RPMI8226 (cell line): ENCODE results near the gene CKAP4.

Source experiments
- DNase-seq: peaks from one replicate; pipeline ENCODE4 v3.0.0-alpha.2; 2015

CKAP4 gene

DNA sequence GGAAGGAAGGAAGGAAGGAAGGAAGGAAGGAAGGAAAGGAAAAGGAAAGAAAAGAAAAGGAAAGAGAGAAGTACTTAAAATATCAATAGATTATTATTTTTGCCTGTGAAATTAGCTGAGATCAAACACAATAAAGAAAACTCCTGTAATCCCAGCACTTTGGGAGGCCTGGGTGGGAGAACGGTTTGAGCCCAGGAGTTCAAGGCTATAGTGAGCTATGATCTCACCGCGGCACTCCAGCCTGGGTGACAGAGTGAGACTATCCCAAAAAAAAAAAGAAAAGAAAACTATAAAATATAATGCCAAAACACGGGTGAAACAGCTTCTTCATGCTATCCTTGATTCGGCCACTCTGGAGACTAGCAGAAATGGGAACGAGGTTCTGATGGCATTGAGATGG lies 26.2 kb upstream of the CKAP4 start:
- no peak for DNase-seq

GRCh38 chr12:106273491-106273890 lies 25.7 kb upstream of the CKAP4 start:
- DNase-seq: no peak

DNA sequence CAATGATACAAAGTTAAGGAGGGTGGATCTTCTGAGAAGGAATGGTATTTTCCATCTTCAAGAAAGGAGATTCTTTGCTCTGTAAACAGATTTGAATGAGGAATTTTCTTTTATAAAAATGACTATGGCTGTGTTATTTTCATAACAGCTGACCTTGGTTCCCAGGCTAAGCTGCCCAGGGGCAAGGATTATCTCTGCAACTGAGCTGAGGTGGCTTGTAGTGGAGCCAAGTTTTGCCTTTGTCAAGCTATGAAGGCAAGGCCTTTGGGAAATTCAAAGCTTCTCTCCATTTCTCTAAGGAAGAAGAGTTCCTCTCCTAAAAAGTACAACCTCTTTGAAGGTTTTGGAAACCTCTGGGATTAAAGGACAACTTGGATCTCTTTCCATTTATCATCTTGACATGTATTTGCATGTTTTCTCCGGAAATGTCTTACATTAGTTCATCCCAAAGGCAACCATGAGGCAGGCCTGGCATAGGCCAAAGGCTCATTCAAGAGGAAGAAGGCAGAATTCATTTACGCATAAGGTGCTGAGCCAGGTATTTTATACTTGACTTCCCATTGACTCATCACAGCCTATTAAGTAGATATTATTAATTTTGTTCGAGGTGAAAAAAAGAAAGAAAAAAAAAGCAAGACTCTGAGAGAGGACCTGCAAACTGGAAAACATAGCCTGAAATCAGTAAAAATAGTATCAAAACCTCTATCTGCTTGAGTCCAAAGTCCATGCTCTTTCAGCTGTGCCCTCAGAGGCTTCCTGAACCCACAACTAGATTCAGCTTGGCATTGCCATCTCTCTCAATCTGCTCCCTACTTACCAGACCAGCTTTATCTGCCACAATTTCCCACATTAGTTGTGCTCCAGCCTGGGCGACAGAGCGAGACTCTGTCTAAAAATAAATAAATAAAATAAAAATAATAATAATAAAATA lies 24.0 kb upstream of the CKAP4 start:
- DNase-seq: no peak

DNA sequence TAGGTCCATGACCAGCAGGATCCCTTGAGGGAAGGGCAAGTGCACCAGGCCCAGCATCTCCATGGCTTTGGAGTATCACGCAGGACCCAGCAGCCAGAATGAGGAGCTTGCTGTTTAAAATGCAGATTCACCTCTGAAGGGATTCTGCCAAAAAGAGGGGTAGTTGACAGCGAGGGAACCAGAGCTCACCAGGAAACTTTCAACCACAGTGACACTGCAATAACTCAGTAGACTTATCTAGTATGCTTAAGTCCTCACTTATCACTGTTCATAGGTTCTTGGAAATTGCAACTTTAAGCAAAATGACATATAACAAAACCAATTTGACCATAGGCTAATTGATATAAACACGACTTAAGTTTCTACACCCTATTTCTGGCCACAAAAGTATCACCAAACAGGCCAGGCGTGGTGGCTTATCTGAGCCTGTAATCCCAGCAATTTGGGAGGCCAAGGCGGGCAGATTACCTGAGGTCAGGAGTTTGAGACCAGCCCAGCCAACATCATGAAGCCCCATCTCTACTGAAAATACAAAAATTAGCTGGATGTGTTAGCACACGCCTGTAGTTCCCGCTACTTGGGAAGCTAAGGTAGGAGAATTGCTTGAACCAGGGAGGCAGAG lies 21.4 kb upstream of the CKAP4 start:
- DNase-seq: no peak

- no peak for DNase-seq
These were observed 19.7 kb upstream of the CKAP4 start for GRCh38 chr12:106267535-106267934.

GRCh38 chr12:106265116-106265515 lies 17.3 kb upstream of the CKAP4 start:
- no peak for DNase-seq

DNA sequence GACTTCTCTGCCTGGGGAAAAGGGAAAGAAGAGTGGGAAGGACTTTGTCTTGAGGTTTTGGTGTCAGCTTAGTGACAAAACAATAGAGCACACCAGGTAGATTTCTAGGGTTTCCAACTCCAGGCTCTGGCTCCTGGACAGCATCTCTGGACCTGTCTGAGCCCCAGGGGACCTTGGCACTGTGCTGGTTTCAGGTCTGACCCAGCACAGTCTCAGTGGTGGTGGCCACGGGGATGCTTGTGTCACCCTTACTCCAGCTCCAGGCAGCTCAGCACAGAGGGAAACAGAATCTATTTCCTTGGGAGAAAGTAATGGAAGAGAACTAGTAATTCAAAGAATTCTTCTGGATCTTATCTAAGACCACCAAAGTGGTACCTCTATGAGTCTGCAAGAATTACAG lies 11.1 kb upstream of the CKAP4 start:
- DNase-seq: no peak

GRCh38 chr12:106258226-106258625 lies 10.4 kb upstream of the CKAP4 start:
- DNase-seq: no peak

- DNase-seq: no peak
These were observed 8.7 kb upstream of the CKAP4 start for GRCh38 chr12:106256524-106256923.

DNA sequence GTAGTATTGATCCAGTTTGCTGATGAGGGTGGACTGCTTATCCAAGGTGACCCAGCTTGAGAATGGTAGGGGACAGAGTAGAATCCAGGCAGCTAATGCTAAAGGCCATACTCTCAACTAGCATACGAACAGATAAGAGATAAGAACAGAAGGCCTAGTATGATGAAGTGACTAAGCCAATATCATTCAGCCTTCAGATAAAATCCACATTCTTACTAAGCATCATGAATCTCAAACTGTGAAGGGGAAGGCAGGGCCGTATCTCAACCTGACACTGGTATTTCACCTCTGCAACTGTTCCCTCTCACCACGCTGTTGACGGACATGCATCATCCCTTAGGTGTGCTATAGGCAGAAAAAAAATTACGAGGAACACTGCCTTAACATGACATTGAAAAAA lies 8.1 kb upstream of the CKAP4 start:
- no peak for DNase-seq

GRCh38 chr12:106255493-106255892 lies 7.7 kb upstream of the CKAP4 start:
- DNase-seq: no peak

- DNase-seq: no peak
These were observed 6.9 kb upstream of the CKAP4 start for GRCh38 chr12:106254724-106255123.

- DNase-seq: no peak
These were observed 4.0 kb upstream of the CKAP4 start for GRCh38 chr12:106251631-106252455.

DNA sequence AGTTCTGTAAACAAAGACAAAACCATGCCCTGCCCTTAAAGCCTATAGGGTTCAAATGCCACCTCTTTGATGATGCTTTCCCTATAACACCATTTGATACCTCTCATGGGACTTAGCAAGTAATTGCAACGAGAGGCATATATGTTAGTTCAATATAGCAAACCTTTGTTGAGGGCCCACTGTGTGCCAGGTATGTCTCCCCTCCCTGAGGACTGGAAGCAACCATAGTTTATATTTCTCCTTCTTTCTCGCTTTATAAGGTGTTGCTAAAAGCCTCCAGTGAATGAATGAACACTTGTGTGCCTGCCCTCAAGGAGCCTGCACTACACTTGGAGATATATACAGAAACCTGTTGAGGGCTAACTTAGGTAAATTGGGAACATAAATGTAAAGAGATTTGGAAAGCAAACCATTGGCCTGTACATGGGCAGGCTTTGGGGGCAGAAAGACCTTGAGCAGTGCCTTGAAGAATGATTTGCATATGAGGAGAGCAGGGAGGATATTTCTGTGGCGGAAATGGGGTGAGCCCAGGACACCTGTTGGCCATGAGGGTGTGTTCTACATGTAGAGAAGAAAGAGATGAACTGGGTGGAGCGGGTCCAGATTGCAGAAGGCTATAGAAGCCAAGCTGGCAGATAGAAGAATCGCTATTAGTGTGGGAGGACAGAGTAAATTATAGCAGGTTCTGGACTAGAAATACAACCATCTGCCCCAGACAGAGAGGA lies 1.8 kb upstream of the CKAP4 start:
- peak; percentile 69 for DNase-seq

DNA sequence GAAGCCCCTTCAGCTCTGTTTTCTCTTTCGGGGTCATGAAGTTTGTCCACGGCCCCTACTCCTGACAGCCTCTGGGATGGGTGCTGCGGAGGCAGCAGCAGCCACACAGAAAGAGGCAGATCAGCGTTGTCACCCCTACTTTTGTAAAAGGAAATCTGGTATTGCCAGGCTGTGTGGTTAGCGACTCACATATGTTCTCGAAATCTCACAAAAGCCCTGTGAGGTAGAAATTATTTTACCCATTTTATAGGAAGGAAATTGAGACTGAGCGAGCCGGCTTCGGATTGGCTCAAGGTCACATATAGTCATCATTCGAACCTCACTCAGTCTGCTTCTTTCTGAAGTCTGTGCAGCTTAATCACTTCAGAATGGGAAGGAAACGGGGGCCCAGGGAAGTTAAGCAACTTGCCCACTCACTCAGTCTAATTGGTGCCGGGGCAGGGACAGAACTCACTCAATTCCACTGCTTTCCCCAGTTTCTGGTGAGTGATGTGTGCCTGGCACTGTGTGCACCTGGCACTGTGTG lies 1.1 kb upstream of the CKAP4 start:
- DNase-seq: no peak

GRCh38 chr12:106248312-106248845 lies 559 bp upstream of the CKAP4 start:
- DNase-seq: peak; percentile 12

DNA sequence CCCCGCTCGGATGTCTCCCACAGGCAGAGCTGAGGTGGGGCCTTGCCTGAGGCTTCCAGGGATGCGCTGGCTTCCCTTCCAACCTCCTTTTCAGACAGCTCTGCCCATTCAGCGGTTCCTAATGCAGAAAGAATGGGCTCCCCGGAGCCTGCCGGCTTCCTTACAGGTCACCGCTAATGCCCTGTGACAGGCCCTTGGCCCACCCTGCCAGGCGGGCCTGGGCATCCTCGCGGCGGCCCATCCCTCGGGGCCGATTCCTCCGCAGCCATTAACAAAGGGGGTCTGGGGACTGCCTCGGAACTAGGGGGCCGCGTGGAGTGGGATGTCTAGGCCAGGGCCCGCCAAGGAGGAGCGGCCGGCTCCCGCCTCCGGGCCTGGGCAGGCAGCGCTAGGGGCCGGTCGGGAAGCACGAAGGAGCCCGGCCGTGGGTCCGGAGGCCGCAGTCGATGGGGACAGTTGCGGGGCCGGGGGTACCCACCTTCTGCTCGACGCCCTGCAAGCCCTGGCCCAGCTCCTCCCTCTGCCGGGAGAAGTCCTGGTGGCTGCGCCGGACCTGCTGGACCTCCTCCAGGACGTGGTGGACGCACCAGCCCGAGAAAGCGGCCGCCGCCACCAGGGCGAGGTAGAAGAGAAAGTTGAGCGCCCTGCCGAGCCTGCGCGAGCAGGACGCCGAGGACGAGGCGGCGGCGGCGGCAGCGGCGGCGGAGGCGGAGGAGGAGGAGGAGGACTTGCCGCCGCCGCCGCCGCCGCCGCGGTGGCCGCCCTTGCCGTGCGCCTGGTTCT lies 738 bp downstream of the CKAP4 start:
- peak; percentile 51 for DNase-seq

GRCh38 chr12:106245767-106246166 lies 2.1 kb downstream of the CKAP4 start:
- no peak for DNase-seq

DNA sequence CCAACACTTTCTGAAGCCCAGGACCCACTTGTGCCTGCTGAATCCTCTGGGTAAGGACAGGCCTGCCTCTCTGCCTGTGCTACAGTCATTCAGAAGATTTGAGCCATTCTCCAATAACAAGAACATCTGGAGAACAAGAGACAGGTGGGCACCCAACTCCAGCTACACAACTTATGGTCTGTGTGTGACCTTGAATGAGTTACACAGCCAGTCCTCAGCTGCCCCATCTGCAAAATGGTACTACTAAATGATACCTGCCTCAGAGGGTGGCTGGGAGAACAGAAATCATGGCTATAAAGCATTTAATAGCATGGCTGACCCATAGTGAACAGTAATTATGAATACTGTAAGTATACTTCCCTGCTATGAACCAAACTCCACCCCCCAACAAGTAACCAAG lies 4.2 kb downstream of the CKAP4 start:
- DNase-seq: no peak

DNA sequence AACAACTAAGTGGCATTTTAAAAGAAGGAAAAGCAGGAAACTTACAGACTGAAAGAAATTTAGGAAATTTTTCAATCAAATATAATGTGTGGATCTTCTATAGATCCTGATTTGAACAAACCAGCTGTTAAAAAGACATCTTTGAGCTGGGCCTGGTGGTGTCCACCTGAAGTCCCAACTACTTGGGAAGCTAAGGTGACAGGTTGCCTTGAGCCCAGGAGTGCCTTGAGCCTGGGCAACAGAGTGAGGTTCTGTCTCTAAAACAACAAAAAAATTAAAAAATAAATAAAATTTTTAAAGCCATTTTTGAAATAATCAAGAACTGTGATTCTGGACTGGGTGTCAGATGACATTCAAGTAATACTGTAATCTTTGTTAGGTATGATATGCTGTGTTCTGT lies 7.0 kb downstream of the CKAP4 start:
- DNase-seq: no peak

- DNase-seq: no peak
These were observed 7.9 kb downstream of the CKAP4 start for GRCh38 chr12:106239951-106240335.
